HT-29 (cell line): ENCODE measurements around the gene PIK3C2B. TPM values are rescaled to one million over a fixed set of nuclear protein-coding genes. Genes with fewer than 3 reads are reported as not detected.
"Not testable (repeated sequence)": the region's sequence is repeated elsewhere in the genome, so short reads cannot be mapped to it uniquely, and the experiment has no call there.

Experiments used
- DNase-seq: peaks from one replicate; pipeline ENCODE4 v3.0.0-alpha.2; 2015; ENCODE audit warnings: low spot score
- total RNA-seq: library from RNA; depleted of rRNA; stranded (reverse); fragments of >200 nt; shearing (Covaris generic); gene quantifications from 2 replicates; pipeline ENCODE4 v1.2.3, GENCODE V29; 2014

The PIK3C2B gene
- total RNA-seq, 1 experiment from 2014 or later, result 55.3 TPM

- DNase-seq, result peak; percentile 78
Measured at GRCh38 chr1:204507317-204508105, 12.9 kb upstream of the PIK3C2B start.

DNA sequence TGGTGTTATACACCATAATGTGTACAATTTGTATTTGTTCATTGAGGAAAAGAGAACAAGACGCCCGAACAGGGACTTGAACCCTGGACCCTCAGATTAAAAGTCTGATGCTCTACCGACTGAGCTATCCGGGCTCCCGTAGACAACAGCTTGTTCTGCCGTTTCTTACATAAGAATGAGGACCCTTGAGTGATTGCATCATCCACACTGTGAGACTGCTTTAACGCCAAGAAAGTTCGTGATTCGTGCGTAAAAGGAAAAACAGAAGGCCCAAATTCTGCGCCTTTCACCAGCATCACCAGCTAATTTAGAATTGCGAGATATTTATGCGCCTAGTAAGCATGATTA lies 12.3 kb upstream of the PIK3C2B start:
- peak; percentile 99 for DNase-seq

GRCh38 chr1:204506201-204506968 lies 11.8 kb upstream of the PIK3C2B start:
- peak; percentile 95 for DNase-seq

- peak; percentile 57 for DNase-seq
Measured at GRCh38 chr1:204505674-204506200, 11.1 kb upstream of the PIK3C2B start.

DNA sequence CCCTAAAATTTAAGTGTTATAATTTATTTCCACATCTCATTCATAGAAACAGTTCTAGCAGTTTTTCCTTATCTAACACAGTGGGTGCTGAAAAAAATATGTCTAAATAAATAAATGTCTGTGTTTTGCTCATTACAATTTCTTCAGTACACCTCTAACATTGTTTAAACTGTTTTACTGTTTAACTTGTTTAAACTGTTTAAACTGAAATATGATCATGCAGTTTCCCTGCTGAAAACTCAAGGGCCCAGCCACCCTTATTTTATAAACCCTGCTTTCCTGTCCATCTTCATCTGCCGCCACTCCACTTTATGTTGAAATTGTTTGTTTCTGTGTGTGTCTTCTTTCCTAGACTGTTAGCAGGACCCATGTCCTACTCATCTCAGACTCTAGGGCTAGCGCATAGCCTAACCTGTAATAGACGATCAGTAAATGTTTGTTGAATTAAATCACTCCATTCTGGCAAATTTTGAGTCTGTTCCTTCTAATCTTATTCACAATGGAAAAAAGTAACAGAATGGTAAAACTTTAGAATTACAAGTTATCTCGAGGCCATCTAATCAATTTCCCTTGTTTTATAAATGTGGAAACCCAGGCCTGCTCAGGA lies 9.4 kb upstream of the PIK3C2B start:
- DNase-seq, result no peak

DNA sequence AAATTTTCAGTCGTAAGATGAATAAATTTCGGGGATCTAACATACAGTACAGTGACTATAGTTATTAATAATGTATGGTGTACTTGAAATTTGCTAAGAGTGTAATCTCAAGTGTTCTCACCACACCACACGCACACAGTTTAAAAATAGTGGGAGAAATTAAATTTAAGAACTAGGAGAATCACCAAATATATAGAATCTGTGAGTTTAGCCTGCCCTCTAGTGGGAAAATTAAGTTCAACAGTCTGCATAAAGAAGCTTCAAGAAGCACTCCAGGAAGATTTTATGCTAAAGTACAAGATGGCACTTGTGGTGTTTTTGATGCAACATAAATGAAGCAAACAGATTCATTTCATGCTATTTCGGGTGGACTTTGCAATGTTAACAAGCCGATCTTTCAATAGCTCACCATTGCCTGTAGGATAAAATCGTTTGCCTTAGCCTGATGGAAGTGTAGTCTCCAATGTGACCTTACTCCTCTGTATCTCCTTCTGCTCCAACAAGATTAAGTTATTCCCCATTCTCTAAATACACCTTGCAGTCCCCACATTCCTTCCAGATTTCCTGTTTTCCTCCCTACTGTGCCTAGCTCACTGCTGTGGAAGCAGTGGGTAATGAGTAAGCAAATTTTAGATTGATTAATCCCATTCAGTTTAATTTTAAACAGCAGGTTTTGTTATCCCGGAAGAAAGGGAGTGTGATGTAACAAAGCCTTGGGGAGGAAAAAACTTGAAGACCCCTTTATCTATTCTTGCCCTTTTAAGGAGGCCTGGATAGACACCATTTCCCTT lies 8.7 kb upstream of the PIK3C2B start:
- peak; percentile 89 for DNase-seq

GRCh38 chr1:204502241-204502640 lies 7.6 kb upstream of the PIK3C2B start:
- no peak for DNase-seq

GRCh38 chr1:204499511-204500468 lies 5.2 kb upstream of the PIK3C2B start:
- no peak for DNase-seq

- DNase-seq, result no peak
Measured at GRCh38 chr1:204498981-204499380, 4.4 kb upstream of the PIK3C2B start.

DNA sequence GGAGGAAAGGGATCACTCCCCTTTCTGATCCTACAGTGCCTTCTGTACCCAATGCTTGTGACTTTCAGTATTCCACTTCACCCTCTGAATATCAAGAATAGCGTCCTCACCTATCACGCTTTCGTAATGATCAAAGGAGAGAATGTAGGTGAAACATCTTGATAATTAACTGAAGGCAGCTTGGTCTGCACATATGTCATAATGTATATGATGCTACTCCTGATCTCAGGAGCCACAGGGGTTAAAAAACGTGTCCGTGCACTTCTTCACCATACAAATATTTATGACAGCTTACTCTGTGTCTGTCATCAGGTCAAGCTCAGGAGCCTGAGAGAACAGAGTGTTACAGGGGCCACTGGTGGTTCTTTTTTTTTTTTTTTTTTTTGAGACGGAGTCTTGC lies 1.2 kb upstream of the PIK3C2B start:
- DNase-seq, result no peak

- DNase-seq, result peak; percentile 44
Measured at GRCh38 chr1:204495078-204495753, 611 bp upstream of the PIK3C2B start.

GRCh38 chr1:204493984-204494280 lies 673 bp downstream of the PIK3C2B start:
- DNase-seq, result no peak

- peak; percentile 95 for DNase-seq
Measured at GRCh38 chr1:204493145-204493983, 1.2 kb downstream of the PIK3C2B start.

DNA sequence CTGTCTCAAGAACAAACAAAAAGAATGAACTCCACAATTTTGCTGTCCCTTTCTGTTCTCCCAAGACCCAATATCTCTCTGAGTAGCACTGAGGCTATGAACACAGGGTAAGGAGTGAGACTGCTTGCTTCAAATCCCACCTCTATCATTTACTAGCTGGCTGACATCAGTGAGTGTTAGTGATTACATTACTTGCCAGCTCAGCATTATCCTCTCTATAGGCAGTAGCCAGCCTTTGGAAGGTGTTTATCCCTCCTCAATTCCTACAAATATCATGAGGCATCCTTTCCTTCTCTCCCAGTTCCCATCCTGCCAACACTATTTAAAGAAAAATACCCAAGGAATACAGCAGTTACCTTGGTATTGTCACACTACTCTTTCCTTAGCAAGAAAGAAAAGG lies 3.0 kb downstream of the PIK3C2B start:
- DNase-seq, result no peak

DNA sequence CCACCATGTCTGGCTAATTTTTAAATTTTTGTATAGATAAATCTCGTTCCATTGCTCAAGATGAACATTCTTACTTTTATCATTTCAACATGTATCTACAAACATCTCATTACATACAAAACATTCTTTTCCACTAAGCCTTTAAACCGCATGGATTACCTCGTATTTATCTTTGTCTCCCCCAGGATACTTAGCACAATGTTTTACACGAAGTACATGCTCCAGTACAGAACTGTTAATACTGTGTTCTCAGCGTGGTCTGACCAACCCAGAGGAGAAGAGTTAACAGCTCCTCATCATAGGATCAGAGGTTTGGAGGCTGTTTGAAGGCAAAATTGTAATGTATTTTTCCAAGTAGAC lies 7.4 kb downstream of the PIK3C2B start:
- no peak for DNase-seq

- not testable (repeated sequence) for DNase-seq
Measured at GRCh38 chr1:204486513-204487255, 7.9 kb downstream of the PIK3C2B start.

DNA sequence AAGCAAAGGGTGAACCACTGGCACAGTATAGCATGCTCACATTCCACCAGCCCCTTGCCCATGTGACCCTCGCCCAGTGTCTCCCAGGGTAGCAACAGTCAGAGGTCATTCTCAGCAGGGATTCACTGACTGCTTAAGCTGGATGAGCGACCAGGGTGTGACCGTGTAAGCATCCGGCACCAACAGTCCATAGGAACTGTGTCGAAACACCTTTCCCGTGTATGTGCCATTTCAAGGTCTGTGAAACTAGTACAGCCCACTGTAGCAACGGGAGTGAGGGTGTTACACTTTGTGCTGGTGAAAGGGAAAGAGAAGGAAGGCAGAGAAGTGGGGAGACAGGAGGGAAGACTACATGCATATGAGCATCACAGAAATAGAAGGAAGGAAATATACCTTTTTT lies 10.8 kb downstream of the PIK3C2B start:
- DNase-seq, result no peak

DNA sequence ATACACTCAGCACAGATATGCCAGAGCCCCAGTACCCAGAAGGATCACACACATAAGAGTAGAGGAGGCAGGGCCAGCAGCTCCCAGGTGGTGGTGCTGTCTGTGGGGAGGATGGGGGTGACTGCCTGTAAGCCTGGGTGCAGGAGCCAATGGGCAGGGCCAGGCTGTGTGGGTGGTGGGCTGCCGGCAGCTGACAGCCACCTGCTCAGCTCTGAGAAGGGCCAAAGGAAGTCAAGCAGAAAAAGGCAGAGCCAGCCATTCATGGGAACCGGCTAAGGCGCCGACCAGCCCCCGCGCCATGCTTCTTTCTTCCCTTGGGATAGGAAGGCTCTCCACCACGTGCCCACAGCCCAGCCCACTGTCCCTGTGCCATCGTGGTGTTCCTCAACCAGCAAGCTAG lies 14.1 kb downstream of the PIK3C2B start:
- no peak for DNase-seq
